ENCODE results near the gene CLDN8.

The CLDN8 gene

DNA sequence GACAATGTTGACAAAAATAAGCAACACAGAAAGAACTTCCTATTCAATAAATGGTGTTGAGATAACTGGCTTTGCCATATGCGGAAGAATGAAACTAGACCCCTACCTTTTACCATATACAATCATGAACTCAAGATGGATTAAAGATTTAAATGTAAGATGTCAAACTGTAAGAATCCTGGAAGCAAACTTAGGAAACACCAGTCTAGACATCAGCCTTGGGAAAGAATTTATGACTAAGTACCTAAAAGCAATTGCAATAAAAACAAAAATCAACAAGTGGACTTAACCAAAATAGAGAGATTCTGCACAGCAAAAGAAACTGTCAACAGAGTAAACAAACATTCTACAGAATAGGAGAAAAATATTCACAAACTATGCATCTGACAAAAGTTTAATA is 16.1 kb upstream of the CLDN8 start:
- H3K4me3 ChIP-seq (ENCODE audit: low read length): no peak overlapping the region
- no peak for TF ChIP-seq CTCF (conservative IDR thresholded peaks at IDR 0.05; ENCODE audit: low read depth, low read length)
- DNase-seq (ENCODE audit: low read depth): no peak

- no peak overlapping the region for H3K4me3 ChIP-seq (ENCODE audit: low read length)
- no peak for TF ChIP-seq CTCF (conservative IDR thresholded peaks at IDR 0.05; ENCODE audit: low read depth, low read length)
- DNase-seq (ENCODE audit: low read depth): peak; percentile 29
Observed at GRCh38 chr21:30227633-30228404, 11.9 kb upstream of the CLDN8 start.

GRCh38 chr21:30227128-30227527 is 11.2 kb upstream of the CLDN8 start:
- TF ChIP-seq CTCF (conservative IDR thresholded peaks at IDR 0.05; ENCODE audit: low read depth, low read length): no peak
- no peak overlapping the region for H3K4me3 ChIP-seq (ENCODE audit: low read length)
- no peak for DNase-seq (ENCODE audit: low read depth)

DNA sequence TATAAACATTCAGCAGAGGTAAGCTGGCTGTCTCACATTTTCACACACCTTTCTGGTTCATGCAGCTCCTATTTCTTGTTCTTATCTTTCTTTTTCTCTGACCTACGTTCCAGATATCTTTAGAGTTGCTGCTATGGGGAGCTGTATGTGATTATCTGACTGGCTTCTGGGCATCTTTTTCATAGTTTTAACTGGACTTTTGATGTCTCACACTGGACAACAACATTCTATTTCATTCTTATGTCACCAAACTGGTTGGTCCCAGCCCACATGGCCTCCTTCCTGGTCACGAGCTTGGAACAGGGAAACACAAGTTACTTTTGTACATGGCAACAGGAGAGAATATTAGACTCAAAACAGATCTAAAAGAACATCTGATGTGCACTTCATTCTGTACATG is 7.7 kb upstream of the CLDN8 start:
- no peak overlapping the region for H3K4me3 ChIP-seq (ENCODE audit: low read length)
- DNase-seq (ENCODE audit: low read depth): no peak
- TF ChIP-seq CTCF (conservative IDR thresholded peaks at IDR 0.05; ENCODE audit: low read depth, low read length): no peak

DNA sequence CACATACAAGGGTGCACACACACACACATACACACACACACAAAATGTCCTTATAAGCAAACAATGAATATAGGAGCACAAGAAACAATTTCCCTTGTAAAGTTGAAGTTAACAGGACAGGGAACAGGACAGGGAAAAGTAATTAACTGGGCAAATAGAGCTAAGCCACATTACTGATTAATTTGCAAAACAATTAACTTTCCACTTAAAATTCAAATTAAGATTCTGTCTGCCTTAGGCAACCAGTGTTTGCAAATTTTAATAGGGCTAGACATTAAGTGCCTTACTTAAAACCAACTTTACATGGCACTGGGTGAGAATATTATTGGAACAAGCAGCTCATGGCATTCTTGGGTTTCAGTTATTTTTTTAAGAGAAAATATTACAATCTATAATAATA is 6.8 kb upstream of the CLDN8 start:
- no peak for DNase-seq (ENCODE audit: low read depth)
- no peak for TF ChIP-seq CTCF (conservative IDR thresholded peaks at IDR 0.05; ENCODE audit: low read depth, low read length)
- no peak overlapping the region for H3K4me3 ChIP-seq (ENCODE audit: low read length)

DNA sequence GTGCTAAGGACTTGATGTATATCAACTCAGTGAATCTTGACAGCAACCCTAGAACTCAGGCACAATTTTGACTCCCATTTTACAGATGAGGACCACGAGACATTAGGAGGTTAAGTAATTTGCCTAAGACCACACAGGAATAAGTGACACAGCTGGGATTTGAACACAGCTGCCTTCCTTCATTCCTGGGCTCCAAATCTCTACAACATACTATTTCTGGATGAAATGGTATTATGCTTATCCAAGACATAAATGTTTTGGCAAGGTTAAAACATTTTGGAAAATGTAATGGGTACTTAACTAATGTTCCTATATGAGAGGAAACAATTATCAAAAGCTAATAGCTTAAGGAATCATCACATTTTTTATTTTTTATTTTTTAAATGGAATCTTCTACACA is 4.8 kb downstream of the CLDN8 start:
- TF ChIP-seq CTCF (conservative IDR thresholded peaks at IDR 0.05; ENCODE audit: low read depth, low read length): no peak
- no peak overlapping the region for H3K4me3 ChIP-seq (ENCODE audit: low read length)
- no peak for DNase-seq (ENCODE audit: low read depth)

DNA sequence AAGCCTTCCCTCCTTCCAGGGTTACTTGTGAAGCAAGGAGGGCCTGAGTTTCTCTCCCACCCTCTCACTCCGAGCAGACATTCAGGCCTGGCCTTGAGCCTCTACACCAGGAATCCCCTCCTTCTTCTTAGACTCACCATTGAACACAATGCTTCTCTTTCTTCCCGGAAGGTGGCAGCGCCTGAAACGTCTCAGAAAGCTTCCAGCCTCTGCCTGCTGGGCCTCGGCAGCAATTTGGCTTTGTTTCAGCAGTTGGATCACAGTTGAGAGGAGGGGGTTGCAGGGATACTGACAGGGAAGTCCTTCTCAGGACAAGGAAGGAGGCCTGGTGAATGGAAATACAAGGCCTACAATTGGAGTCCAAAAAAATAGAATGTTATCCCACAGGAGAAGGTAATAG is 6.3 kb downstream of the CLDN8 start:
- no peak for DNase-seq (ENCODE audit: low read depth)
- no peak overlapping the region for H3K4me3 ChIP-seq (ENCODE audit: low read length)
- TF ChIP-seq CTCF (conservative IDR thresholded peaks at IDR 0.05; ENCODE audit: low read depth, low read length): no peak

All from retinal pigment epithelial cell (primary cell).